ENCODE results near the gene FYCO1. TPM values are rescaled to one million over a fixed set of nuclear protein-coding genes. Genes with fewer than 3 reads are reported as not detected.

FYCO1 gene
- total RNA-seq, 1 donor from 2014 or later, result 26.7 TPM

DNA sequence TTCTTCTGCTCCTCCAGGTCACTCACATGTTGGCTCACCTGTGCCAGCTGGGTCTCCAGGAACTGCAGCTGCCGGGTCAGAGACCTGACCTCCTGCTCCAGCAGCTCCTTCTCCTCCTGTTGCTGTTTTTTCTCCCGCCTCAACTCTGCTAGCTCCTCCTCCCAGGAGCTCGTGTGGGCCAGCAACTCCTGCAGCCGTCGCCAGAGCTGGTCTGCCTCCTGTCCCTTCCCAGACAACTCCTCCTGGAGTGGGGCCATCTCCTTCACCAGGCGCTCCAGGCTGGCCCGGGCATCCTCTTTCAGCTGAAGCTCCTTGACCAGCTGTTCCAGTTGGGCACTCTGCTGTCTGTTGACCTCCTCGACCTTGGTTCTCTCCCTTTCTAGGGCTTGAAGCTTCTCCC is 27.9 kb downstream of the FYCO1 start:
- H3K27me3 ChIP-seq (ENCODE audit: control insufficient read depth, insufficient read depth, low read length), result no peaks in the 10 kb centered on the region
- no peak overlapping the region for H3K4me3 ChIP-seq (ENCODE audit: low read depth, low read length)
- H3K36me3 ChIP-seq (ENCODE audit: control insufficient read depth, insufficient read depth, low read length), result peaks cover 11% of the 10 kb centered on the region
- TF ChIP-seq CTCF (IDR thresholded peaks at IDR 0.05; ENCODE audit: insufficient read depth, low read length, poor library complexity, severe bottlenecking), result no peak
- no peak for DNase-seq (ENCODE audit: low read depth)

DNA sequence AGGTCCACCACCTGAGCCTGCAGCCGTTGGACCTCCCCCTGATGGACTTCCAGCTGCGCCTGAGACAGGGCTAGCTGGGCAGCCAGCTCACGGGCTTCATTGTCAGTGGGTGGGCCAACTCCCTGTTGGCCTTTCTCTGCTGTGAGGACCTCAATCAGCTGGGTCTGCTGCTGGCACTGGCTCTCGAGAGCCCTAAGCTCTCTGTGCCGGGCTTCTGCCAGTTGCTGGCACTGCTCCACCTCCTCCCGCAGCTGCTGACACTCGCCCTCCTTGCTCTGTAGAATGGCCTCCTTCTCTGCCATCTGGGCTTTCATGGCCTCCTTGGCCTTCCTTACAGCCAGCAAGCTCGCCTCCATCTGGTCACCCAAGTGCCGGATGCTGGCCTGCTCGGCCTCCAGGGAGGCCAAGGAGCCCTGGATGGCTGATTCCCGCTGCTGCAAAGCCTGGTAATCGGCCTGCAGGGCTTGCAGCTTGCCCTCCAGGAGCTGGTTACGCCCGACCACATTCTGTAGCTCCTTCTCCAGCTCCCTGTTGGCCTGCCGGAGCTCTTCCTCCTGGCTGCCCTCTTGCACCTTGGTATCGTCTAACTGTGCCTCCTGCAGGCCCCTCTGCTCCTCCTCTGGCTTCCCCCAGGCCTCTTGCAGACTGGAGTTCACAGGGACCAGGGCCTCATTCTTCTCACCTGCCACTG is 28.5 kb downstream of the FYCO1 start:
- Histone ChIP-seq H3K36me3 (ENCODE audit: control insufficient read depth, insufficient read depth, low read length) (peaks cover 11% of the 10 kb centered on the region), H3K4me3 (ENCODE audit: low read depth, low read length) (no peak overlapping the region), H3K27me3 (ENCODE audit: control insufficient read depth, insufficient read depth, low read length) (no peaks in the 10 kb centered on the region)
- DNase-seq (ENCODE audit: low read depth), result no peak
- TF ChIP-seq CTCF (IDR thresholded peaks at IDR 0.05; ENCODE audit: insufficient read depth, low read length, poor library complexity, severe bottlenecking), result no peak

DNA sequence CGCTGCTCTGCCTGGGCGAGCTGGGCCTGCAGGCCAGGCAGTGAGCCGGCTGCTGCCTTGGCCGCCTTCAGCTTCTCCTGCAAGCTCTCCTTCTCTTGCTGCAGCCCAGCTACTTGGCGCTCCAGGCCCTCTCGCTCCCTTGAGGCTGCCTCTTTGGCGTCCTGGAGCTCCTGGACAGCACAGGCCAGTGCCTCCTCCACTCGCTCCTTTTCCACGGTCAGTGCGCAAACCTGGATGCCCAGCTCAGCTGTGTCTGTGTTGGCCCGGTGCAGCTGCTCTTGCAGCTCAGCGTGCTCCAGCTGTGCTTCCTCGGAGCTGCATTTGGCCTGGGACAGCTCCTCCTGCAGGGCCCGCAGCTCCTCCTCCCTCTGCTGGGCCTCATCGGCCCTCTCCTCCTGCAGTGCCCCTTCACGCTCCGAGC is 29.2 kb downstream of the FYCO1 start:
- Histone ChIP-seq H3K27me3 (ENCODE audit: control insufficient read depth, insufficient read depth, low read length) (no peaks in the 10 kb centered on the region), H3K4me3 (ENCODE audit: low read depth, low read length) (no peak overlapping the region), H3K36me3 (ENCODE audit: control insufficient read depth, insufficient read depth, low read length) (peaks cover 11% of the 10 kb centered on the region)
- no peak for TF ChIP-seq CTCF (IDR thresholded peaks at IDR 0.05; ENCODE audit: insufficient read depth, low read length, poor library complexity, severe bottlenecking)
- no peak for DNase-seq (ENCODE audit: low read depth)

GRCh38 chr3:45965653-45966052 is 30.0 kb downstream of the FYCO1 start:
- H3K4me3 ChIP-seq (ENCODE audit: low read depth, low read length), result no peak overlapping the region
- no peaks in the 10 kb centered on the region for H3K27me3 ChIP-seq (ENCODE audit: control insufficient read depth, insufficient read depth, low read length)
- TF ChIP-seq CTCF (IDR thresholded peaks at IDR 0.05; ENCODE audit: insufficient read depth, low read length, poor library complexity, severe bottlenecking), result no peak
- peaks cover 11% of the 10 kb centered on the region for H3K36me3 ChIP-seq (ENCODE audit: control insufficient read depth, insufficient read depth, low read length)
- DNase-seq (ENCODE audit: low read depth), result no peak

DNA sequence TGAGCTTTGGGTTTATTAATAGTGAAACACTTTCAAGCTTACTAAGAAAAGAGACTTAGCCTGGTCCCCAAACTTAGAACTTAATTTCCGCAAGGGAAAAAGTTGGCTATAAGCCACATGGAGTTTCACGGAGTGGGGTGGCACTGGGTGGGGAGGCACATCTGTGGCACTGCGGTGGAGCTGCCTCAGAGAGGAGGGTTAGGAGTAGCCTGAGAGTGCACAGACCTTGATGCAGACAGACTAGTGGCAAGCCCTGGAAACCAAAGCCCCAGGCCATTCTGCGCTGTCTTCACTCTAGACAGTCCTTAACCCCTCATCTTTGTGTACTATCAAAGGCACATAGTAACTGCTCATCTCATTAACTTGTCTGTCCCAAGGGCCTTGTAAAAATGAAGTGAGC is 30.4 kb downstream of the FYCO1 start:
- DNase-seq (ENCODE audit: low read depth), result no peak
- Histone ChIP-seq H3K36me3 (ENCODE audit: control insufficient read depth, insufficient read depth, low read length) (peaks cover 11% of the 10 kb centered on the region), H3K4me3 (ENCODE audit: low read depth, low read length) (no peak overlapping the region), H3K27me3 (ENCODE audit: control insufficient read depth, insufficient read depth, low read length) (no peaks in the 10 kb centered on the region)
- no peak for TF ChIP-seq CTCF (IDR thresholded peaks at IDR 0.05; ENCODE audit: insufficient read depth, low read length, poor library complexity, severe bottlenecking)

GRCh38 chr3:45964139-45964538 is 31.5 kb downstream of the FYCO1 start:
- Histone ChIP-seq H3K4me3 (ENCODE audit: low read depth, low read length) (no peak overlapping the region), H3K27me3 (ENCODE audit: control insufficient read depth, insufficient read depth, low read length) (no peaks in the 10 kb centered on the region), H3K36me3 (ENCODE audit: control insufficient read depth, insufficient read depth, low read length) (peaks cover 11% of the 10 kb centered on the region)
- TF ChIP-seq CTCF (IDR thresholded peaks at IDR 0.05; ENCODE audit: insufficient read depth, low read length, poor library complexity, severe bottlenecking), result no peak
- DNase-seq (ENCODE audit: low read depth), result no peak
